ENCODE measurements around the gene HMCN2.

Gene HMCN2

GRCh38 chr9:130309689-130310455, 44.3 kb downstream of the HMCN2 start:
- DNase-seq, result no peak

DNA sequence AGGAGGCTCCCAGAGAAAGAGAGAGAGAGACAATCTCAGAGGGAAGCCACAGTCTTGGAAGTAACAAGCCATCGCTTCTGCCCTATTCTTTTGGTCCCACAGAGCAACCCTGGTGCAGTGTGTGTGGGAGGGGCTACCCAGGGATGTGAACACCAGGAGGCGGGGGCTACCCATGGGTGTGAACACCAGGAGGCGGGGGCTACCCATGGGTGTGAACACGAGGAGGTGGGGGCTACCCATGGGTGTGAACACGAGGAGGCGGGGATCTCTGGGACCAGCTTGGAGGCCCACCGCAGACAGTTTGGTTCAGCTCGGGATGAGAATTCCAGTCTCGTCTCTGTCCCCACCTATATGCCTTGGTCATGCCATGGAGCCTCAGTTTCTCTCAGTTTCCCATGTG, 44.9 kb downstream of the HMCN2 start:
- DNase-seq, result no peak

- DNase-seq, result no peak
Observed at GRCh38 chr9:130311003-130311402, 45.4 kb downstream of the HMCN2 start.

- no peak for DNase-seq
Observed at GRCh38 chr9:130311408-130312140, 46.0 kb downstream of the HMCN2 start.

DNA sequence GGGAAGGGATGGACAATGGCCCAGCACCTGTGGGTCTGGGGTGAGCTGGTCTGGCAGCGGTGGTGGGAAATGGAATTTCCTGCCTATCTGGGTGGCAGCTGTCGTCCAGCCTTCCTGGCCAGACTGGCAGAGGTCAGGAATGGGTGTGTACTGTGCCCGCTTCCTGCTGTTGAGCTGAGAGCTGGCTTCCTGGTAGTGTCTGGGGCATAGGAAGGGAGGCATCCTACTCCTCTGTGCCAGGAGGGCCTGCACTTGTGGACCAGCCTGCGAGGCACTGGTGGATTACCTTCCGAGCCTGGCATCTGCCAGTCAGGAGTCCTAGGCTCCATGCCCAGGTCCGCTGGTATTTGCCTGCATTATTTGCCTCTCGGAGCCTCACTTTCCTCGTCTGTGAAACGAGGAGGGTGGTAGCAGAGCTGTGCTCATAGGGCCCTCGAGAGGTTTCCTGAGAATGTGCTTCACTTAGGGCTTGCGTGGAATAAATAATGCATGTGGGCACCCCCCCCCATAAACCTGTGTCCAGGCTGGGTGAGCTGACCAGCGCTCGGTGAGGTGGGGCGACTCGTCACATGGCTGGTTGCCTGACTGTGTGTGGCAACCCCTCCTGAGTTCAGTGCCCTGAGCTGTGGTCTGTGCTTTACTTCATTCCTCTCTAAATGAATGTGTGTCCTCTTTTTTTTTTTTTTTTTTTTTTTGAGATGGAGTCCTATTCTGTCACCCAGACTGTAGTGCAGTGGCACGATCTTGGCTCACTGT, 47.7 kb downstream of the HMCN2 start:
- no peak for DNase-seq

GRCh38 chr9:130315446-130316226, 50.1 kb downstream of the HMCN2 start:
- no peak for DNase-seq

DNA sequence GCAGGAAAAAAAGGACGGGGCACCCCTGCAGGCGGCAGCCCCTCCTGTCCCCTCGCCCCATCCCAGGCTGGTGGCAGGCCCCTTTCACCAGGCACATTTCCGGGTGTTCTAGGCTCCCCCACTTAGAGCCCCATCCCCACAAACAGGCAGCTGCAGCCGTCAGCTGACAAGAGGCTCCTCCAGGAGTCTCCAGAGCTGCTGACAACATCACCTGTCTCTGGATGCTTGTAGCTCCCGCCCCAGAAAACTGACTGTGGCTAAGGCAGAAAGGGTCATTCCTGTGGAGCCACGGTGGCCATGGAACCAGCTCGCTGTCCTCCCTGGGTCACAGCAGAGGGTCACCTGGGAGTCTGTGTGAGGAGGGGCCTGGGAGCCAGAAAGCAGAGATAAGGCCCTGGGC, 50.9 kb downstream of the HMCN2 start:
- no peak for DNase-seq

- DNase-seq, result no peak
Observed at GRCh38 chr9:130319300-130319699, 53.7 kb downstream of the HMCN2 start.

- DNase-seq, result no peak
Observed at GRCh38 chr9:130319944-130320712, 54.6 kb downstream of the HMCN2 start.

- no peak for DNase-seq
Observed at GRCh38 chr9:130320723-130321481, 55.3 kb downstream of the HMCN2 start.

- no peak for DNase-seq
Observed at GRCh38 chr9:130321539-130321938, 56.0 kb downstream of the HMCN2 start.

GRCh38 chr9:130323051-130323745, 57.6 kb downstream of the HMCN2 start:
- DNase-seq, result no peak

DNA sequence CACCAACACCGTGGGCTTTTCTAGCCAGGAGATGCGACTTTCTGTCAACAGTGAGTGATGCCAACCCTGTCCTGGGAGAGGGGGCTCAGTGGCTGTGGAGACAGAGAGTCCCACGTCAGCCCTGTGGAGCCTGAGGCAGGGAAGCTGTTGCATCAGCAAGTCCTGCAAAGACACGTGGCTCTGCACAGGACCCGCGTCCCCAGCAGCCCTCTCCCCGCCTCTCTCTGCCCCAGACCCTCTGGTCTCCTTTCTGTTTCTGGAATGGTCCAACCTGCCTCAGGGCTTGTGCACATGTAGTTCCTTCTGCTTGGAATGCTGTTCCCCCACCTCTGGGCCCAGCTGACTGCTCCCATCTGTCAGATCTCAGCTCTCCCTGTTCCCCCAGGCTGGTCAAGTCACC, 60.4 kb downstream of the HMCN2 start:
- no peak for DNase-seq

GRCh38 chr9:130327070-130327780, 61.7 kb downstream of the HMCN2 start:
- no peak for DNase-seq

DNA sequence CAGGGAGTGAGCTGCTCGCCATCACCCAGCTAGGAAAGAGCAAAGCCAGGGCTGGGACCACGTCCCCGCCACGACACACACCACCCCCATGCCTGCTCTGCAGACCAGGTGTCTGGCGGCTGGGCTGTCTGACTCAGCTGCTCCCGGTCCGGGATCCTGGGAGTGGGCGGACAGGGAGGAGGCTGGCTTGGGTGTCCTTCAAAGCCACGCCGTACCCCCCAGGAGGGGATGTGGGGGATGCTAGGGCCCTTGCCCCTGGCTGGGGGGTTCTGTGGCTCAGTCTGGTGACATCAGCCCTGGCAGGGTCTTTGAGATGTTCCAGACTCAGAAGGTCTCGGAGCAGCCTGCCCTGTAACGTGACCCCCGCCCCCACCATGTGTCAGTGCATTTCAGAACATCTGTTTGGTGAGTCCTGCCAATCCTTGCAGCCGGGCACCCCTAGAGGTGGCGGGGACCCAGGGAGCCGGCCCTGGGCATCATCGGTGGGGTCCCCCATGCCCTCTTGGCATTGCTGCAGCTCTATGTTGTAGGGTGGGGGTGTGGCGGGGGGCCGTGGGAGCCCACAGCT, 62.3 kb downstream of the HMCN2 start:
- DNase-seq, result no peak

DNA sequence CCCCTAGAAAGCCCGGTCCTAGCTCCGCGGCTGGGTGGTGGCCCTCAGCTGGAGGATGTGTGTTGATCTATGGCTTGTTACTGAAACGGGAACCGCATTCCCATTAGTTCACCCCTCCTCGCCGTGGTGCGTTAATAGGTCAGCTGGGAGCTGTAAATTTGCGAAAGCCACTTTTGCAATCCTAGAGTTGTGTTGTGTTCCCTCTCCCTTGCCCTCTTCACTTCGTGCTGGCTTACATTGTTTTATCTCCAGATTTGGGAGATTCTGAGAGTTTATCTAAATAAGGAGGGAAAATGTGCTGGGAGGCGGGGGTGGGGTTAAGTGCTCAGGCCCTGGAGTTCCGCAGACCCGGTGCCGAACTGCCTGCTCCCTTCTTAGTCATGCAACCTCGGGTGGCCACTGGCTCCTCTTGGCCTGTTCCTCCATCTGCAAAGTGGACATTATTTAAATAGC, 62.8 kb downstream of the HMCN2 start:
- no peak for DNase-seq

DNA sequence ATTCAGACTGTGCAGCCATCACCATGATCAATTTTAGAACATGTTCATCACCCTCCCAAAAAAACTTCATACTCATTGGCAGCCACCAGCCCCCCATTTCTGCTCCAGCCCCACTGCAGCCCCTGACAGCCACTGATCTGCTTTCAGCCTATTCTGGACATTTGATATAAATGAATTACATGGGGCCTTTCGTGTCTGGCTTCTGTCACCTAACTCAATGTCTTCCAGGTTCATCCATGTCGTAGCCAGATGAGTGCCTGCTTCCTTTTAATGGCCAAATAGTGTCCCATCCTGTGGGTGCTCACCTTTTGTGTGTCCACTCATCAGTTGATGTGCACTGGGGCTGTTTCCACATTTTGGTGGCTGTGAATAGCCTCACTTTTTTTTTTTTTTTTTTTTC, 63.5 kb downstream of the HMCN2 start:
- no peak for DNase-seq

- DNase-seq, result peak; percentile 82
Observed at GRCh38 chr9:130330202-130330862, 64.8 kb downstream of the HMCN2 start.

- DNase-seq, result no peak
Observed at GRCh38 chr9:130331061-130331460, 65.5 kb downstream of the HMCN2 start.

All from DMS79 (cell line).